Hepatocyte (in vitro differentiated cells): ENCODE measurements around the gene CTNNA2. TPM values are rescaled to one million over a fixed set of nuclear protein-coding genes. Genes with fewer than 3 reads are reported as not detected.
A peak's percentile ranks its signal among the peaks of the same experiment; 100 is the strongest.

Experiments
- DNase-seq: peaks from one replicate; pipeline ENCODE4 v3.0.0-alpha.2; 2016; ENCODE audit warnings: low spot score
- H2AFZ ChIP-seq: fragments of 200-600 bp; sonication (generic); 2 replicates; pipeline ENCODE4 v1.6.0; 2016; ENCODE audit warnings: antibody characterized with exemption, mild to moderate bottlenecking
- H3K27ac ChIP-seq: fragments of 200-600 bp; sonication (generic); 2 replicates; pipeline ENCODE4 v1.5.1; 2016; ENCODE audit warnings: mild to moderate bottlenecking
- H3K27me3 ChIP-seq: fragments of 200-600 bp; sonication (generic); 2 replicates; pipeline ENCODE4 v1.6.1; 2016
- H3K36me3 ChIP-seq: fragments of 200-600 bp; sonication (generic); replicated peaks from 2 replicates; pipeline ENCODE4 v1.5.1; 2016; ENCODE audit warnings: low read depth; ENCODE audit not compliant: insufficient read depth
- H3K4me1 ChIP-seq: fragments of 200-600 bp; sonication (generic); 2 replicates; pipeline ENCODE4 v1.5.1; 2016; ENCODE audit warnings: mild to moderate bottlenecking, moderate library complexity; ENCODE audit not compliant: insufficient read depth
- H3K4me2 ChIP-seq: fragments of 200-600 bp; sonication (generic); 2 replicates; pipeline ENCODE4 v1.6.0; 2016
- H3K4me3 ChIP-seq: fragments of 200-600 bp; sonication (generic); 2 replicates; pipeline ENCODE4 v1.5.1; 2016; ENCODE audit warnings: mild to moderate bottlenecking
- H3K79me2 ChIP-seq: fragments of 200-600 bp; sonication (generic); 2 replicates; pipeline ENCODE4 v1.6.0; 2017; ENCODE audit warnings: mild to moderate bottlenecking
- H3K9me2 ChIP-seq: fragments of 200-600 bp; sonication (generic); replicated peaks from 2 replicates; pipeline ENCODE4 v1.6.0; 2017; ENCODE audit warnings: mild to moderate bottlenecking; ENCODE audit not compliant: insufficient read depth
- H3K9me3 ChIP-seq: fragments of 200-600 bp; sonication (generic); 2 replicates; pipeline ENCODE4 v1.5.1; 2016; ENCODE audit warnings: low read depth, mild to moderate bottlenecking
- H4K20me1 ChIP-seq: fragments of 200-600 bp; sonication (generic); 2 replicates; pipeline ENCODE4 v1.6.0; 2016; ENCODE audit warnings: mild to moderate bottlenecking; ENCODE audit not compliant: insufficient read depth, poor library complexity, severe bottlenecking
- CTCF ChIP-seq: fragments of 200-600 bp; sonication (generic); IDR thresholded peaks from 2 replicates; pipeline ENCODE4 v1.5.1; 2016; ENCODE audit warnings: antibody characterized with exemption, mild to moderate bottlenecking; ENCODE audit not compliant: poor library complexity
- EZH2 ChIP-seq: fragments of 200-600 bp; sonication (generic); IDR thresholded peaks from 2 replicates; pipeline ENCODE4 v1.6.1; 2016; ENCODE audit warnings: antibody characterized with exemption, mild to moderate bottlenecking, borderline replicate concordance
- EZH2phosphoT487 ChIP-seq: fragments of 200-600 bp; sonication (generic); IDR thresholded peaks from one replicate; pipeline ENCODE4 v1.6.1; 2018; ENCODE audit warnings: antibody characterized with exemption, mild to moderate bottlenecking, low read depth, moderate library complexity; ENCODE audit not compliant: unreplicated experiment, severe bottlenecking
- WGBS: methylation state at CpG from one replicate; pipeline ENCODE4 v1.1.6; 2016; ENCODE audit warnings: low lambda C conversion rate; ENCODE audit errors: missing lambda C conversion rate; 5-methylcytosine and 5-hydroxymethylcytosine counted together
- polyA plus RNA-seq: library from polyadenylated mRNA; unstranded; fragments of >200 nt; fragmentation: Nextera tagmentation; extraction: Ambion mirVana; gene quantifications from 2 replicates; pipeline ENCODE4 v1.2.1, GENCODE V29; 2016
- total RNA-seq: library from RNA; depleted of rRNA; stranded (reverse); fragments of >200 nt; gene quantifications from 2 replicates; pipeline ENCODE4 v1.2.3, GENCODE V29; 2014

The CTNNA2 gene
- total and polyA plus RNA-seq, 2 experiments from 2014 or later: 0.79 to 4.4 TPM

DNA sequence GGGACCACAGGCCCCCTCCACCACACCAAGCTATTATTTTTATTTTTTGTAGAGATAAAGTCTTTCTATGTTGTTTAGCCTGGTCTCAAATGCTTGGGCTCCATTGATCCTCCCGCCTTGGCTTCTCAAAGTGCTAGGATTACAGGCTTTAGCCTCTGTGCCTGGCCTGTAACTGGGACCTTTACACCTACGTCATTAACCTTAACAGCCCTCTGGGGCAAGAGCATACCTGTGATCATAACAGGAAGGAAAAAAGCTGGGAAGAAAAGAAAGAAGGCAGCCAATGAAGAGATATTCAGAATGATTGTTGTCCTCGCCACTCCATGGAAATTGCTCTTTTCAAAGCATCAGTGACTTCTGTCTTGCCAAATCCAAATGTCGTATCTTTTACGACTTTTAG, 453.5 kb downstream of the CTNNA2 start:
- H3K4me3 ChIP-seq: no peak overlapping the region
- H3K27me3 ChIP-seq: no peaks in the 10 kb centered on the region
- TF ChIP-seq EZH2 (no peak), EZH2phosphoT487 (no peak), CTCF (no peak)
- no peak overlapping the region for H3K27ac ChIP-seq
- H3K4me2 ChIP-seq: no peak overlapping the region
- no peak overlapping the region for H2AFZ ChIP-seq
- H3K4me1 ChIP-seq: peaks cover 7% of the 10 kb centered on the region
- no peaks in the 10 kb centered on the region for H3K9me2 ChIP-seq
- no peaks in the 10 kb centered on the region for H3K9me3 ChIP-seq
- no peaks in the 10 kb centered on the region for H3K79me2 ChIP-seq
- H3K36me3 ChIP-seq: no peaks in the 10 kb centered on the region
- H4K20me1 ChIP-seq: no peaks in the 10 kb centered on the region
- no peak for DNase-seq
- 77% methylated on average over 5 of the region's 5 CpGs for WGBS

GRCh38 chr2:79966882-79967281, 454.0 kb downstream of the CTNNA2 start:
- Histone ChIP-seq H2AFZ (no peak overlapping the region), H3K4me3 (no peak overlapping the region), H3K36me3 (no peaks in the 10 kb centered on the region), H3K27me3 (no peaks in the 10 kb centered on the region), H3K79me2 (no peaks in the 10 kb centered on the region), H3K9me3 (no peaks in the 10 kb centered on the region), H3K9me2 (no peaks in the 10 kb centered on the region), H3K27ac (no peak overlapping the region), H3K4me2 (no peak overlapping the region), H4K20me1 (no peaks in the 10 kb centered on the region), H3K4me1 (peaks cover 7% of the 10 kb centered on the region)
- WGBS: 61% methylated on average over 6 of the region's 6 CpGs
- peak; percentile 23 for DNase-seq
- no peak for TF ChIP-seq EZH2

- H3K9me2 ChIP-seq: no peaks in the 10 kb centered on the region
- no peaks in the 10 kb centered on the region for H3K4me1 ChIP-seq
- WGBS: 81% methylated on average over 2 of the region's 2 CpGs
- H3K36me3 ChIP-seq: no peaks in the 10 kb centered on the region
- no peak overlapping the region for H3K27ac ChIP-seq
- no peak overlapping the region for H3K4me2 ChIP-seq
- H3K9me3 ChIP-seq: no peaks in the 10 kb centered on the region
- DNase-seq: no peak
- H3K4me3 ChIP-seq: no peak overlapping the region
- H2AFZ ChIP-seq: no peak overlapping the region
- H3K27me3 ChIP-seq: no peaks in the 10 kb centered on the region
- H3K79me2 ChIP-seq: no peaks in the 10 kb centered on the region
- TF ChIP-seq EZH2phosphoT487 (no peak), EZH2 (no peak), CTCF (no peak)
- no peaks in the 10 kb centered on the region for H4K20me1 ChIP-seq
Observed at GRCh38 chr2:79971807-79972206, 459.0 kb downstream of the CTNNA2 start.

DNA sequence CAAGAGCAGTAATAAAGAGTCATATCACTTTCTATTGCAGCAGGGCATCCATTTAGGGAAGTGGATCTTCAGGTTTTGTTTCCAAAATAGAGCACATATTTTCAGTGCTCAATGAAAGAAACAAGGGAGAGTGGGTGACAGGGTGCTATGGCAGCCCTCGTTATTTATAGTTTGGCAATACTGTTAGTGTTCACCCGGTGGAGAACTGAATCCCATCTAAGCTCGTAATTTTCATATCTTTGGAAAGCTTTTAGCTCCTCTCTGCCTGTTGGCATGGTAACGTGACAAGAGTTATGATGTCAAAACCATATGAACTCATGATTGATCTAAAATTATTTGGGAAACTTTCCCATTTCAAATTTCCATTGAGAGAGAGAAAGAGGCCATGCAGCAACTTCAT, 459.8 kb downstream of the CTNNA2 start:
- DNase-seq: no peak
- no peaks in the 10 kb centered on the region for H3K79me2 ChIP-seq
- H3K4me1 ChIP-seq: no peaks in the 10 kb centered on the region
- TF ChIP-seq EZH2phosphoT487: no peak
- no peak for TF ChIP-seq CTCF
- no peak for TF ChIP-seq EZH2
- H2AFZ ChIP-seq: no peak overlapping the region
- no peak overlapping the region for H3K4me3 ChIP-seq
- WGBS: 74% methylated on average over 4 of the region's 4 CpGs
- no peaks in the 10 kb centered on the region for H3K36me3 ChIP-seq
- H4K20me1 ChIP-seq: no peaks in the 10 kb centered on the region
- H3K9me2 ChIP-seq: no peaks in the 10 kb centered on the region
- no peak overlapping the region for H3K4me2 ChIP-seq
- H3K9me3 ChIP-seq: no peaks in the 10 kb centered on the region
- no peak overlapping the region for H3K27ac ChIP-seq
- no peaks in the 10 kb centered on the region for H3K27me3 ChIP-seq
